Cardiac septum (tissue), 1 donor: ENCODE data around the gene OR10D3. TPM values are rescaled to one million over a fixed set of nuclear protein-coding genes. Genes with fewer than 3 reads are reported as not detected.
"Not testable (repeated sequence)": the region's sequence is repeated elsewhere in the genome, so short reads cannot be mapped to it uniquely, and the experiment has no call there.

Experiments used
- DNase-seq: peaks from one replicate; pipeline ENCODE4 v3.0.0-alpha.2; 2020; ENCODE audit warnings: low spot score
- intact Hi-C: fragments of 100-400 bp; cut with DNase I; formaldehyde crosslinking; loops from one replicate; pipeline ENCODE4 v1.14.0; 2022
- total RNA-seq: library from RNA; stranded (reverse); fragmentation: NEBNext Ultra II Directional; extraction: Animal tissue kit (Norgen Biotek cat#: 25700); gene quantifications from one replicate; pipeline ENCODE4 v1.2.1, GENCODE V29; 2021
- donor health status: DM: no; HTN: no; CAD: no.

OR10D3 gene
- total RNA-seq, 1 donor from 2014 or later: not detected

- intact Hi-C loops: no loop called here
- no peak for DNase-seq
Observed at GRCh38 chr11:124193221-124194010, 10.3 kb downstream of the OR10D3 start.

GRCh38 chr11:124194293-124195188 lies 11.4 kb downstream of the OR10D3 start:
- intact Hi-C loops: no loop called here
- DNase-seq: no peak

DNA sequence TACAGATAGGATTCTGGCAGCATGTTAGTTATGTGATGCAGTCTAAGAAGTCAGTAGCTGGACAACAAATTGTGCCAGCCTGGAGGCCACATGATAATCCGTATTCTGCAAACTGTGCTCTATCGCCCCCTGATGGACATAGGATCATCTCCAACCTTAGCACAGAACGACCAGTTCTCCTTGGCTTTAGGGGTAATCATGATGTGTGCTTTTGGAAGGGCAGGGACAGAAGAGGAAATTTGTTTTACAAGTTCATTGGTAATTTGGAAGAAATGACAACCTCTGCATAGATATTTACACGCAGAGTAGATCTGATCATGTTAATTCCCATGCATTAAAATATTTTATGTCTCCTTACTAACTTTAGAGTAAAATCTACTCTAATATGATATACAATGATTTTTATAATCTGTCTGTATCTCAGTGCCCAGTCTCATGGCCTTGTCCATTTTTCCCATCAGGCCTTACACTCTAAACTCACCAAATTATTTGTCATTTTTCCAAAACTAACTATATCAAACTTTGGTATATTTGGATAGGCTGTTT lies 12.1 kb downstream of the OR10D3 start:
- intact Hi-C loops: no loop called here
- no peak for DNase-seq

DNA sequence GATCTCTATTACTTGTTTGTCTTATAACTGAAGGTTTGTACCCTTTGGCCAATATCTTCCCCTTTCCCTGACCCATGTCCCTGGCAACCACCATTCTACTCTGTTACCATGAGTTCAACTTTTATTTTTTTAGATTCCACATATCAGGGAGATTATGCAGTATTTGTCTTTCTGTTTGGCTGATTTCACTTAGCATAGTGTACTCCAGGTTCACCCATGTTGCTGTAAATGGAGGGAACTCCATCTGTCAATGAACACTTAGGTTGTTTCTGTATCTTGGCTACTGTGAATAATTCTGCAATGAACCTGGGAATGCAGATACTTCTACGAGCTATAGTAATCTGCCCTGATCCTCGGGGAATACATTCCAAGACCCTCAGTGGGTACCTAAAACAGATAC lies 14.9 kb downstream of the OR10D3 start:
- DNase-seq: no peak
- intact Hi-C loops: no loop called here

- intact Hi-C loops: no loop called here
- DNase-seq: no peak
Observed at GRCh38 chr11:124198897-124199296, 15.8 kb downstream of the OR10D3 start.

- intact Hi-C loops: loop anchor here (10.0 kb wide), 1 partner anchor 125 kb away; no protein-coding TSS in a partner anchor
- DNase-seq: no peak
Observed at GRCh38 chr11:124199702-124200101, 16.6 kb downstream of the OR10D3 start.

- intact Hi-C loops: loop anchor here (10.0 kb wide), 1 partner anchor 126 kb away; no protein-coding TSS in a partner anchor
Observed at GRCh38 chr11:124200671-124201070, 17.5 kb downstream of the OR10D3 start.

GRCh38 chr11:124202951-124203350 lies 19.8 kb downstream of the OR10D3 start:
- DNase-seq: no peak
- intact Hi-C loops: loop anchor here (10.0 kb wide), 1 partner anchor 128 kb away; no protein-coding TSS in a partner anchor

More at GRCh38 chr11:124200671-124201070, 17.5 kb downstream of the OR10D3 start:
- DNase-seq: no peak

- no peak for DNase-seq
- intact Hi-C loops: loop anchor here (10.0 kb wide), 1 partner anchor 129 kb away; no protein-coding TSS in a partner anchor
Observed at GRCh38 chr11:124204008-124204407, 20.9 kb downstream of the OR10D3 start.

GRCh38 chr11:124207102-124207792 lies 24.1 kb downstream of the OR10D3 start:
- DNase-seq: no peak
- intact Hi-C loops: loop anchor here (10.0 kb wide), 1 partner anchor 132 kb away; no protein-coding TSS in a partner anchor

DNA sequence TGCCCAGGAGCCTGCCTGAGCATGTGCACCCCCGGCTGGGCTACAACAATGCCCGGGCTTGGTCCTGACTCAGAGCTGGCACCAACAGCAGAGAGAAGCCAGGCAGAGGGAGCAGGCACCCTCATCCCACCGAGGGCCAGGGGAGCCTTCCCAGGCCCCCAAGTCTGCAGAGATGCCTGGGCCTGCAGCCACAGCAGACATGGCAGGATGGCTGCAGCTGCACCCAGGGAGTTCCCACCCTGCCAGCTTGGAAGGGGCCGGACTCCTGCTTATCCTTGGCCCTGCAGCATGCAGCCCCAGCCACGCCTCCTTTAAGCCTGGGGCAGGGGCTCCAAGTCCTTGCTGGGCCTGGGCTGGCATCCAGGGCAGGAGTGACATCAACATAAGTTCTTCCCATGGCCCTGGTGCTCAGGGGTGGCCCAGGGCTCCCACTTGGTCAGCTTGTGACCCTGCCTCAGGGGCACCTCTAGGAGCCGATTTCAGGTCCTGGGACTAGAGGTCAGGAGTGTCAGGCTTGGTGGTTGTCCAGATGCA lies 26.7 kb downstream of the OR10D3 start:
- intact Hi-C loops: loop anchor here (10.0 kb wide), 1 partner anchor 135 kb away; no protein-coding TSS in a partner anchor
- DNase-seq: no peak

GRCh38 chr11:124210421-124210820 lies 27.3 kb downstream of the OR10D3 start:
- intact Hi-C loops: no loop called here
- no peak for DNase-seq

DNA sequence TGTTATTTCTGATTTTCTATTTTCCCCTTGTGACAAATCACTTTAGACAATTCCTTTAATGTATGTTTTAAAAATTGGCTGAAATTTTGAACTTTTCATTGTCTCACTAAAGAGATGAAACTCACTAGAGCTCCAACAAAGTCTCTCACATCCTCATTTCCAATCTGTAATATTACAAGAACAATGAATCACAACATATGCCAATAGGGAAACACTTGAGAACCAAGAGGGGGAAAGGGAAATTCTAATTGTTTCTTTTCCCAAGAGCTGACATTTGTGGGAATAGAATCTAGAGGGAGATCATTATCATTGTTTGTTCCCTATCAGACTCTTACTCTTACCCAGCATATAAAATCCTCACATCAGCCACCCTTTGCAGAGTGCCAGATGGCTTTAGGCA lies 28.2 kb downstream of the OR10D3 start:
- intact Hi-C loops: no loop called here
- DNase-seq: no peak

GRCh38 chr11:124214027-124214426 lies 30.9 kb downstream of the OR10D3 start:
- no peak for DNase-seq

DNA sequence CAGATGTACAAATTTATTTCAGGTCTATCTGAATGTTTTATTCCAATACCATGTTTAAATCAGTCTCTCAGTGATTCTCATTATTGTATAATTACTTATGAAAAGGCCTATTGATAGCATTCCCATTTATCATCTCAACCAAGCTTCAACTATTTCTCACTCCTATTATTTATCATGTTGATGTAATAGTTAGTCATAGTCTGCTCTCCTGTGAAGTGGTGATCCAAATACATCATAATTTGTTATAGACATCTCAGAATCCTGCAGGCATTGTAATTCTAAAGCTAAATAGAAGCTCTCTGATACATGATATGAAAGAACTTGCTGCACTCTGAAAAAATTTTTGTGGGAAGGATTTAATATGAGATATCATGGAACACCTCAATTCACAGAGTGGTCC lies 36.0 kb downstream of the OR10D3 start:
- DNase-seq: no peak
- intact Hi-C loops: no loop called here

More at GRCh38 chr11:124214027-124214426, 30.9 kb downstream of the OR10D3 start:
- intact Hi-C loops: no loop called here

DNA sequence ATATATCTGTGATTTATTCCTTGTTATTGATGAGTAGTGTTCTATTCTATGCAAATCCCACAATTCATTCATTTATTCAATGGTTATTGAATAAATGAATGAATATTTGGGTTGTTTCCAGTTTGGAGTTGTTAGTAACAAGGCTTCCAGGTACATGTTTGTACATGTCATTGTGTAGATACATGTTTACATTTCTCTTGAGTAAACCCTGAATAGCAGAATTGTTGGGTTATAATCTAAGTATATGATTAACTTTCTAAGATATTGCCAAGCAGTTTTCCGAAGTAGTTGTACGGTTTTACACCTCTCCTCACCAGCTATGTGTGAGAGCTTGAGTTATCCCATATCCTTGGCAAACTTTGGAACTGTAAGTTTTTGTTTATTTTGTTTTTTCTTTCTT lies 39.3 kb downstream of the OR10D3 start:
- DNase-seq: no peak
- intact Hi-C loops: no loop called here

DNA sequence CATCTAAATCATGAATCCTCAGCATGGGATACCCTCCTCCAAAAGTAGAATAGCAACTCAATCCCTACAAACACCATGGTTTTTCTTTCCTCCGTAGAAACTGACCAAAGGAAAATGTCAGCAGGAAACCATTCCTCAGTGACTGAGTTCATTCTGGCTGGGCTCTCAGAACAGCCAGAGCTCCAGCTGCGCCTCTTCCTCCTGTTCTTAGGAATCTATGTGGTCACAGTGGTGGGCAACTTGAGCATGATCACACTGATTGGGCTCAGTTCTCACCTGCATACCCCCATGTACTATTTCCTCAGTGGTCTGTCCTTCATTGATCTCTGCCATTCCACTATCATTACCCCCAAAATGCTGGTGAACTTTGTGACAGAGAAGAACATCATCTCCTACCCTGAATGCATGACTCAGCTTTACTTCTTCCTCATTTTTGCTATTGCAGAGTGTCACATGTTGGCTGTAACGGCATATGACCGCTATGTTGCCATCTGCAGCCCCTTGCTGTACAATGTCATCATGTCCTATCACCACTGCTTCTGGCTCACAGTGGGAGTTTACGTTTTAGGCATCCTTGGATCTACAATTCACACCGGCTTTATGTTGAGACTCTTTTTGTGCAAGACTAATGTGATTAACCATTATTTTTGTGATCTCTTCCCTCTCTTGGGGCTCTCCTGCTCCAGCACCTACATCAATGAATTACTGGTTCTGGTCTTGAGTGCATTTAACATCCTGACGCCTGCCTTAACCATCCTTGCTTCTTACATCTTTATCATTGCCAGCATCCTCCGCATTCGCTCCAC lies 41.7 kb downstream of the OR10D3 start:
- intact Hi-C loops, DNase-seq: not testable (repeated sequence)

DNA sequence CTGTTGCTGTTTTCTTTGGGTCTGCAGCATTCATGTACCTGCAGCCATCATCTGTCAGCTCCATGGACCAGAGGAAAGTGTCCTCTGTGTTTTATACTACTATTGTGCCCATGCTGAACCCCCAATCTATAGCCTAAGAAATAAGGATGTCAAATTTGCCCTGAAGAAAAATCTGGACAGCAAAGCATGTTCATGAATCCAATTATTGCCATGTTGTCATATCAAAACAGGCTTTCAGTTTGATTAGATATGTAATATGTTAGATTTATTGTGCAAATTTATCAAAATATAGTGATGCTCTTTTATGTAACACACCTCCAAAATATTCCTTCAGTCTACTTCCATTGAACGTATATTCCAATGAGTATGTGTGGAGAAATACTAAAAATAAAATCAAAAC lies 42.3 kb downstream of the OR10D3 start:
- intact Hi-C loops: no loop called here
- no peak for DNase-seq
